GM18868 (cell line): Measurements from ENCODE around the gene FTL.
A peak's percentile ranks its signal among the peaks of the same experiment; 100 is the strongest.

Experiments used
- ATAC-seq: cut with Tn5 transposase; IDR thresholded peaks from one replicate; pipeline ENCODE4 v1.9.1; 2021; ENCODE audit warnings: mild to moderate bottlenecking, moderate library complexity; ENCODE audit not compliant: unreplicated experiment

Gene FTL

DNA sequence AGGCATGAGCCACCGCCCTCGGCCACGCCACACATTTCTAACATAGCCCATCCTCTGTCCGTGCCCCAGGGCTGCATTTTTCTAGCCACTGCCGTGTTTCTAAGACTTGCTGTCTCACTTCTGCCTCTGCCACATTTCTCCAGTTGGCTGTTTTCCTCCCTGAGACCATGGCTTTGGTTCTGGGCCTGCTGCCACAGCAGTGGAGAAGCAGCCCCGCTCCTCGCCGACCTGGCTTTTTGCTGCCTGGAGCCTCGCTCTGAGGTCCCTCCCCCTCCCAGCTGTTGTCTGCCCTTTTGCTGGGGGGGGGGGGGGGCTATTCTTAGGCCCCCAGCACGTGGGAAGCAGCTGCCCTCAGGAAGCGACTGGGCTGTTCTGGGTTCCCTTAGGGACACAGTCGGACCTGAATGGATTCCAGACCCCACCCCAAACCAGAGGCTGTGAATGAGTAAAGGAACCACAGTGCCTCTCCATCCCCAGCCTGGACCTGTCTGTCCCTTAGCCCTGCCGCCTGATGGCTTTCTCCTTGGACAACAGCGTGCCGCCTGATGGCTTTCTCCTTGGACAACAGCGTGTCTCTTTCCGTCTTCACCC is 24.7 kb downstream of the FTL start:
- ATAC-seq: no peak

DNA sequence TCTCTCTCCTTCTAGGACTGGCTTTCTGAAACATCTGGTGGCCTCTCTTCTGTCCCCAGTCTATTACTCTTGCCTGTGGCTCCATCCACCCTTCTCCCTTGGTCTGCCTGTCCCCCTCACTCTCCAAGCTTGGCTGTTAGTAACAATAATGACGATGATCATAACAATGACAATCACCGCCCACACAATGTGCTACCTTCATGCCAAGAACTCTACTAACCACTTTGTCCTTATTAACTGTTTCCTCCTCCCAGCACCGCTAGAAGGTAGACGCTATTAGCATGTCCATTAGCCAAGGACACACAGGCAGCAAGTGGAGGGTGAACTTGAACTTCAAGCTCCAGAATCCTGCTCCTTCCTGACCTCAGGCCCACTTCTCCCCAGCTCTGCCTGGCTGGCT is 25.3 kb downstream of the FTL start:
- no peak for ATAC-seq

DNA sequence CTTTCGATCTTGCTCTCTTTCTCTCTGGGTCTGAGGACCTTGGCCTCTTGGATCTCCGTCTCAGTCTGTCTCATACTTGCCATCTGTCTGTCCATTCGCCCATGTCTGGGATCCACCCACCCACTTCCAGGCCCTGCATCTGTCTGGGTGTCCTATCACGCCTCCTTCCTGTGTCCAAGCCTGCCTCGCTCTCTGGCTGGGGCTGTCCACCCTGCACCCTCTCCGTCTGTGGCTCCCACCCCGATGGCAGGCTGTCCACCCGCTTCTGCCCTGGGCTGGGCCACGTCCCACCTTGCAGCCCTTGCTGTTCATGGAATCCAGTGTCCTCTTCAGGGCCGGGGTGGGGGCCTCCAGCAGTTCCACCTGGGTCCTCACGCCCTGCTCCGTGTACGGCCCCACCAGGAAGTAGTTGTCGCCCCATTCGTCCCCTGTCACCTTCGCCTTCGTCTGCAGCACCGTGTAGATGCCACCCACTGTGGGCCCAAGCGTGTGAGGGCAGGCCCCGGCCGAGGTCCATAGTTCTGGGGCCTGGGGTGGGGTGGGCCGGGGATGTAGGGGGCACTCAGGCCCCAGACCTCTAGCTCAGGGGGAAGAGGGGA is 26.0 kb downstream of the FTL start:
- ATAC-seq: no peak

DNA sequence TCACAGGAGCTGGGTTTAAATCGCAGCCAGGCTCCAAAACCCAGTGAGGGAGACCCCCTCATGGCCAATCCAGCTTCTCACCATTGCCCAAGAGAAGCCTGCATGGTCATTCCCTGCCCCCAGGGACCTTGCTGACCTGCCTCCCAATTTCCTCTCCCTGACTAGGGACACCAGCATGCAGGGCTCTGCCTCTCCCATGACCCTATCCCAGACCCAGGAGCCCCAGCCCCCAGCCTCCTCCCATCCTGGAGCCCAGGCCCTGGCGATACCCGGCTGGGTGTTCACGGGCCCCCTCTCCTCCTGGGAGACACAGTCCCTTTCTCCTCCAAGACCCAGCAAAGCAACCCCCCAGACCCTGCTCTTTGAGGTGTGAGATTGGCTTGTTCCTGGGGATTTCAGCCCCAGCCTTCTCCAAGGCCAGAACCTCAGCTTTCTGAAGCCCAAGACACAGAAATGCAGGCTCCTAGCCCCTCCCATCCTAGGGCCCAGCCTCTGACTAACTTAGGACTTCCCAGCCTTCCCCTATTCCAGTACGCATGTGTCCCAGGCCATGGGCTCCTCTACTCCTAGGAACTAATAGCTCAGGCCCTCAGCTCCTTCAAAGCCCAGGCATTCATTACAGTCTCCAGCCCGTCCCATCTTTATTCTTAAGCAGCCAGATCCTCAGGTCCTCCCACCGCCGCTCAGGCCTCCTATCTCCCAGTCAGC is 26.9 kb downstream of the FTL start:
- no peak for ATAC-seq

DNA sequence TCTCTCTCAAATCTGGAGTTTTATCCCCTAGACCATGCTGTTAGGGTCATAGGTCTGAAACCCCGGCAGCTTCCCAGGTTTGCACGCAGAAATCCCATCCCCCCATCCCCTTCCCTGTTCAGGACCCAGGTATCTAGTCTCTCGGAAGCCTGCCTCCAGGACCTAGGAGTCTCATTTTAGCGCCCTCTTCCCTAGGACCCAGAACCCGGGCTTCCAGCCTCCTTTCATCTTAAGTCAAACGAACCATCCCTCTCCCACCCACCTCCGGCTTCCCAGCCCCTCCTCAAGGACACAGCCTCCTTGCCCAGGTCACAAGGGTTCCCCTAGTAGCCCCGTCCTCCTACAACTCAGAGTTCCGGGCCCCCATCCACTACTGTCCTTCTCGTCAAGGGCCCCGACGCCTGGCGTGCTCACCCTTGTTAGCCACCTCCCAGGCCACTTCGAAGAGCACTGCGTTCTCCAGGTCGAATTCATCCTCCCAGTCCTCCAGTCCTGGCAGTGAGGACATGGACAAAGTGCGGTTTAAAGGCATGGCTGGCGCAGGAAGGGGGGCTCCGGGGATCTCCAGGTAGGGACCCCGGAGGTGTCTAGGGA is 27.6 kb downstream of the FTL start:
- ATAC-seq: no peak

DNA sequence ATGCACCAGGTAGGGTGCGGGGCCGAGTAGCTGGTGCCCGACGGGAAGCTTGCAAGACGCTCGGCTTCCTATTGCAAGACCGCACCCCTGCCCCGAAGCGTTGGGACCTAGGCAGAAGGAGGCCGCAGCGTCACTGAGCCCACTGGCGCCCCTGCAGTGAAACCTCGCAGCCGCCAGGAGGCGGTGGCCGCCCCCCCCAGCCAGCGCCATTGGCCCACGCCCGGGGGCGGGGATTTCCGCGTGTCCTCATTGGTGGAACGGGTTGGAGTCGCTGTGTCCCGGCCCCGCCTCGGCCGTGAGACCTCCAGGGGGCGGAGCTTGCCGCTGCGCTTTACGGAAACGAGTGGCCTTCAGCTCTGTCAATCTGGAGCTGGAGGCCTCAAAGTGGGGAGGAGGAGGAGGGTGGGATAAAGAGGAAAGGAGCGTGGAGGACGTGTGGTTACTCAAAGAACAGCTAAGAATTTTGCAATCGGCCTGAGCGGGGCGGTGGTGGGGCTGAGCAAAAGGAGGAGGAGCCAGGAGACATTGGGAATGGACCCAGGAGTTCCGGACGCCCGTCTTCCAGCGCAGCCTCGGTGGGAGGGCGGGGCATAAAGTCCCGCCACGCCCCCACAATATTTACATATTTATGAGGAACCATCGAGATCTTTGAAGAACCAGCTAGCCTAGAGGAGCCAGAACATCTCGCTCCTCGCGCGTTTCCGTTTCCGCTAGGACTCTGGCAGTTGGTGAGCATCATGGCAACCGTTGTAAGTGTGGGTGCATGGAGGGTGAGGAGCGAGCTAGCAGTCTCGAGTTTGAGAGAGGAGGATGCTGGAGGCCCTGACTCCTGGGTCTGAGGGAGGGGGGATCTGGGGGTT is 28.3 kb downstream of the FTL start, which contains the start of the genes GYS1 and RUVBL2:
TSS of gene GYS1 (minus strand) at position 135 of the 860 bp plus-strand sequence. CDS start 197 bp downstream, outside the sequence.
TSS of gene RUVBL2 (plus strand) at position 713 of the 860 bp plus-strand sequence. CDS start at position 738, 25 bp downstream.
- peak; percentile 84 for ATAC-seq

DNA sequence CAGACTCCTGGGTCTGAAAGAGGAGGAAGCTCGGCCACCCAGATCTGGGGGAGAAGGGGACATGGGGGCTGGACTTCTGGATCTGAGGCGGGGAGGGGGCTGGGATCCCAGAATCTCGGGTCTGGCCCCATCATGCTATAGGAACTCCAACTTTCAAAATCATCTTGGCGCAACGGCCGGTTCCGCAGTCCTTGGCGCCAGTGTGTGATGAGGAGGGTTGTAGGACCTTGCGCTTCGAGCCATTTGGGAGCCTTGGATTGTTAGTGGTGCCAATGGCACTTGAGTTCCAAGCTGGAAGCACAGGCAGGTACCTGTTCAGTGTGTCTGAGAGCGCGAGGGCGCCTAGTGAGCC is 28.9 kb downstream of the FTL start:
- no peak for ATAC-seq

DNA sequence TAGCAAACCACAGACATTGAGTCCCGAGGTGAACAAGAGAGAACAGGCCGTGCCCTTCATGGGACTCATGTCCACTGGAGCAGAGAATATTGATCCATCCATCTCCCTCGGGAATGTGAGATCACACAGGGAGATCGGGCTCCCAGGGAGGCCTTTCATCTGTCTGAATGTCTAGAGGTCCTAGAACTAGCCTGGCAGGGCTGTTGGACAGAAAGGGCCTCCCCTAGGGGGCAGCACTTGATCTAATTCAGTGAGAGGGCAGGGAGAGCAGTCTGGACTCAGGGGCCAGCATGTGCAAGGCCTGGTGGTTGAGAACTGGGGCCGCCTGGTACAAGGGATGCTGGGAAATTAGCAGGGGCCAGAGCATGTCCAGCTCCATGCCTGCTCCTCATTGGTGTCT is 32.9 kb downstream of the FTL start:
- ATAC-seq: no peak

DNA sequence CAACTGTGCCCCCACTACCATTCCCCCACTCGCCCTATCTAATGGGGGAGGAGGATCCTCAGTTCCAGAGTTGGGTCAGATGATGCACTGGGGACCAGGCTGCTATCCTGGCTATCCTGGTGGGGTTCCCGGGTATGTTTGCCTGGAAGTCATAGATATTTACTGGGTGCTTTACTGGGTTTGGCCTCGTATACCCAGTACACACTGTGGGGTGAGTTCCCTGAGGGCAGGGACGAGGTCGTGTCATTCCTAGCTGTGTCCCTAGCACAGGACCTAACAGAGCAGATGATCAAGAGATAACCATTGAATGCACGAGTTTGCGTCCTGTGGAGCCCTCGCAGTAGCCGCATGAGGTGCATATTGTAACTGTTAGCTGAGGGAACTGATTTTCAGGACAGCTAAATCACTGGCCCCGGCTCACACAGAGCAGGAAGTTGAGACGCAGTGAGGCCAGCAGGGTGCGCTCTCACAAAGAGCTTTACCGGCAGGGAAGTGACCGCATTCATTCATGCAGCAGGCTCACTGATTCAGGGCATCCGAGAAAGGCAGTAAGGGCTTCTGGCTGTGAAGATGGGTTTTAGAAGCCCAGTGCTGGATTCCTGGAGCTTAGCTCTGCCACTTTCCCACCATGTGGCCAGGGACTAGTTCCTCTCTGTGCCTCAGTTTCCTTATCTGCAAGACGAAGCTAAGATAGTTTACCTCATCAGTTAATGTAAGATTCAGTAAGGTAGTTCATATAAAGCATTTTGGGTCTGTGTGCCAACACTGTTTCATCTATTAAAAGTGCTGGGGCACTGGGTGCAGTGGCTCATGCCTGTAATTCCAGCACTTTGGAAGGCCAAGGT is 34.6 kb downstream of the FTL start:
- no peak for ATAC-seq

DNA sequence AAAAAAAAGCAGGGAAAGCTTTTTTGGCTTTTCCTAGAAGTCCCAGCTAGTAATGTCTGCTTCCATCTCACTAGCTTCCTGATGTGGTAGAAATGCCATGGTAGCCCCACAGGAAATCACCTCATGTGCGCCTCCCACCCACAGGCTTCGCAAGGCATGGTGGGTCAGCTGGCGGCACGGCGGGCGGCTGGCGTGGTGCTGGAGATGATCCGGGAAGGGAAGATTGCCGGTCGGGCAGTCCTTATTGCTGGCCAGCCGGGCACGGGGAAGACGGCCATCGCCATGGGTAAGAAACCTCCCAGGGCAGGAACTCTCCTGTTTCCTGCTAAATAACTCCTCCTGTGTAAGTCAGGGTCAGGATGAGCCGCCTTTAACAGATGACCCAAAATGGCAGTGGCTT is 39.0 kb downstream of the FTL start:
- no peak for ATAC-seq

DNA sequence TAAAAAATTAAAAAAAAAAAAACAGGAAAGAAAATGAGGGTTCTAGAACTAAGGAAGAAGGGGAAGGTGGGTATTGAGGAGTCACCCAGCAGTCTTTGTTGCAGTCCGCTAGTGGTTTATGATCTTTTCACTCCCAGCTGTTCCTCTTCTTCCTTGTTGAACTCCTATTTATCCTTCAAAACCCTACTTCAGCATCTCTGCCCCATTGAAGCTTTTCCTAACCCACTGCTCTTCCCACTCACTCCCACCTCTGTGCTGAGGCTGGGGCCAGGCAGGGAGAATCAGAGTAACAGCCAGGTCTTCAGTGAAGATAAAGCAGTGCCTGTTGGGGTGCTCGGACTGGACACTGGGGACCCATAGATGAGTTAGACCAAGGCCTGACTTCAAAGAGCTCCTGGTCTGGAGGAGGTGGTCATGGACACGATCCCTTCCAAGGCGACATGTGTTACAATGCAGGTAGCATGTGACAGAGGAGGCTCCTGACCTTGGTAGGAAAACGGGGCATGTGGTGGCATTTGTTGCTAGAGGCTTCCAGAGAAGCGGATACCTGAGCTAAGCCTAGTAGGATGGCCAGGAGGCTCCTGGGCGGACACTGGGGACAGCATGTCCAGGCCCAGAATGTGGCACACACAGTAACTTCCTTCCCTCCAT is 40.0 kb downstream of the FTL start:
- ATAC-seq: no peak

DNA sequence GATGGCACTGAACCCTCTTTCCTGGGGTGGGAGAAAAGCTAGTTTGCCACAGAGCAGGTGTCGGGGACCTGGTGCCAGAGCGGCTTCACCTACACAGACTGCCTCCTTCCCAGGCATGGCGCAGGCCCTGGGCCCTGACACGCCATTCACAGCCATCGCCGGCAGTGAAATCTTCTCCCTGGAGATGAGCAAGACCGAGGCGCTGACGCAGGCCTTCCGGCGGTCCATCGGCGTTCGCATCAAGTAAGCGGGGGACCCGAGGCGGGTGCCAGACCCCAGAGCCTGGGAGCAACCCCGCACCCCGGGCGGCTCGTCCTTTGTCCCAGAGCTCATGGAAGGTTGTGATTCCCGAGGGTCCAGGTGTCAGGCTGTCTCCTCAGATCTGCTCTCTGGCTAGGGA is 41.8 kb downstream of the FTL start:
- no peak for ATAC-seq

DNA sequence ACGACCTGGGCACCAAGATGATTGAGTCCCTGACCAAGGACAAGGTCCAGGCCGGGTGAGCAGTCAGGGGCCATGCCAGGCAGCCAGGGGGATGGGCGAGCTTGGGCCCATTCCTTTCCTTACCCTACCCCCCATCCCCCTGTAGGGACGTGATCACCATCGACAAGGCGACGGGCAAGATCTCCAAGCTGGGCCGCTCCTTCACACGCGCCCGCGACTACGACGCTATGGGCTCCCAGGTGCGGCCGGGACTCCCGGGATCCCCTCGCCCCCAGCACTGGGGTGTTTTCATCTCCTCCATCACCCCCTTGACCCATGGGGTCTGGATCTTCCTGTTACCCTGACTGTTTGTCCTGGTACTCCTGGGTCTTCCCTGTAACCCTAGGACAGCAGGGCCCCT is 44.7 kb downstream of the FTL start:
- no peak for ATAC-seq

DNA sequence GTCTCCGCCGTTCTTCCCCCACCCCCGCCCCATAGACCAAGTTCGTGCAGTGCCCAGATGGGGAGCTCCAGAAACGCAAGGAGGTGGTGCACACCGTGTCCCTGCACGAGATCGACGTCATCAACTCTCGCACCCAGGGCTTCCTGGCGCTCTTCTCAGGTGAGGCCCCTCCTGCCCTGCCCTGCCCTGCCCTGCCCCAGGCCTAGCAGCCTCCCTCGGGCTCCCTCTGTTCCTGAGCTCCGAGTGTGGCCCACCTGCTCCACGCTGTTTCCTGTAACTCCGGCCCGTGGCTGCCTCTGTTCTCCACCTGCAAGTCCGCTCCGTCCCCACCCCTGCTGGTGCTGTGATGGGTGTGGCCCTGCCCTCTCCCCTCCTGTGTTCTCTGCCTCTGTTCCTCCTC is 45.3 kb downstream of the FTL start:
- ATAC-seq: no peak

DNA sequence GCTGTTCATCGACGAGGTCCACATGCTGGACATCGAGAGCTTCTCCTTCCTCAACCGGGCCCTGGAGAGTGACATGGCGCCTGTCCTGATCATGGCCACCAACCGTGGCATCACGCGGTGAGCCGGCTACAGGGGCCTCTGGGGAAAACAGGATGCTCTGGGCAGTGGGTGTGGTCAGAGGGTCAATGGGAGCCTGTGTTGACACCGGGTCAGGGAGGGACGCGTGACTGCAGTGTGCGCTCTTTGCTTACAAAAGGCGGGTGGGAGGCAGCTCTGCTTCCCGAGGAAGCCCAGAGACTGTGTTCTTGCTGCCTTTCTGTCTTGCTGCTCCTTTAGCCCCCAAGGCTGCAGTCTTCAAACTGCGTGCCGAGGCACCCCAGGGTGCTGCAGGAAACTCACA is 46.1 kb downstream of the FTL start:
- no peak for ATAC-seq

DNA sequence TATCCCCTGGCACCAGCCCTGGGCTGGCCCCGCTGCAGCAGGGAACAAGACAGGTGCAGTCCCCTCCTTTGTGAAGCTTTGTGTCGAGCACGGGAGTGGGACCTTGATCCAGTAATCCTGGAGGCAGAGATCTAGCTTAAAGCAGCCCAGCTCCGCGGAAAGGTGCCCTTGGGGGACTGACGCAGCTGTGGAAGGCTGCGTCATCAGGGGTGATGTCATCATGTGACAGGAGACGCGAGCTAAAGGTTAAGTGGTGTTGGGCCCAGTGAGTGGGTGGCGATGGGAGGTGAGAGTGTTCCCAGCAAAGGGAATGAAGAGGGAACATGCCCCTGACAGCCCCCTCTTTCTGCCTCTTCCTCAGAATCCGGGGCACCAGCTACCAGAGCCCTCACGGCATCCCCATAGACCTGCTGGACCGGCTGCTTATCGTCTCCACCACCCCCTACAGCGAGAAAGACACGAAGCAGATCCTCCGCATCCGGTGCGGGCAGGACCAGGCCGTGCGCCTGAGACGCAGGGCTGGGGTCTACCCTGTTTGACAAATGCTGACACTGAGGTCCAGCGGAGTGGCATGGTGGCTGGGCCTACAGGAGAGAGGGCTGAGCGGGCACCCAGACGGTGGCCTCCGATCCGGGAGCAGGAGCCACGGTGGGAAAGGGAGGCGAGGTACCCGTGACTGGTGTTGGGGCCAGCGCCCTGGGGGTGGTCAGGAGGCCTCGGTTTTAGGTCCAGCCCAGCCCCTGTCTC is 49.2 kb downstream of the FTL start:
- no peak for ATAC-seq

DNA sequence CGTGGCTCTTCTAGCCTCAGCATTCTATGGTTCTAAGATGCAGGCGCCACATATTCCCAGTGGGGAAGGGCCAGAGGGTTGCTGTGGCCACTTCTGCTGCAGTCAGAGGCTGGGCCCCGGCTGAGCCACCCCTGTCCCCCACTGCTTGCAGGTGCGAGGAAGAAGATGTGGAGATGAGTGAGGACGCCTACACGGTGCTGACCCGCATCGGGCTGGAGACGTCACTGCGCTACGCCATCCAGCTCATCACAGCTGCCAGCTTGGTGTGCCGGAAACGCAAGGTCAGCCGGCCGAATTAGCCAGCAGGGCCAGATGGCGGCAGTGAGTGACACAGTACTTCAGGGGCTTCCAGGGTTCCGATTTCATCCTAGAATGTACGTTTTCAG is 49.8 kb downstream of the FTL start:
- no peak for ATAC-seq

DNA sequence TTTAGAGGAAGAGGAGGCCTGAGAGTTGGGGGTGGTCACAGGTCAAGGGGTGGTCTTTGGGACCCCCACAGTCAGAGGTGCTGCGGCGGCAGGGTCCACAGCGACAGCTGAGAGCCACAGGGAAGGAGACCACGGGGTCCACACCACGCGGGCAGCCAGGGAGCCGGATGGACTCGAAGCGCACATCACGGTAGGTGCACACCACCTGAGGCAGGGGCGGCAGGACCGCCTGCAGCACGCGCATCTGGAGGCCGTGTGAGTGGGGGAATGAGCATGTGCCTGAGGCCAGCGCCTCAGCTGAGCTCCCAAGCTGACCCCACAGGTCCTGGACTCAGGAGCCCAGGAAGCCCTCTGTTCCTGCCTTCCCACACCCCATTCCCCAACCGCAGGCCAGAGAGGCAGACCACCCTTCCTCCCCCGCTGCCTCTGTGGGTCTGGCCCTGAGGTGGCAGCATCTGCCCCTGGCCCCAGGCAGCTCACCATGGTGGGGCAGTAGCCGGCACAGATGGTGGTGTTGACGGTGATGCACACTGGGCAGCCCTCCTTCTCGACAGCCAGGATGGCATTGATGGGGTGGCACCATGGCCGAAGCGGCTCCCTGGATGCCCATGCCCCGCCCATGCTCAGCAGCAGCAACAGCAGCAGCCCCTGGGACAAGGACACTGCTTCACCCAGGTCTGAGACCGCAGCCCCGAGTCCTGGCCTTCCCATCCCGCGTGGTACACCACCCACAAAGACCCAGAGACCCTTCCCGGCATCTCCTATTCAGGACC is 51.1 kb downstream of the FTL start:
- no peak for ATAC-seq
